H1 (cell line): ENCODE results near the gene AP5Z1. TPM values are rescaled to one million over a fixed set of nuclear protein-coding genes. Genes with fewer than 3 reads are reported as not detected.

Source experiments
- CTCF ChIA-PET: fragments of 300-600 bp; sonication (Branson Sonifier 250); formaldehyde crosslinking; loops from one replicate; lab custom pipeline; 2021; ENCODE audit not compliant: partially characterized antibody; lab: Charles Lee
- POLR2A ChIA-PET: fragments of 300-600 bp; sonication (Branson Sonifier 250); formaldehyde crosslinking; loops from one replicate; lab custom pipeline; 2021; ENCODE audit warnings: inconsistent platforms; ENCODE audit not compliant: partially characterized antibody; lab: Charles Lee
- DNase-seq, 2 experiments: peaks; one replicate each; pipeline versions ENCODE4 v3.0.0 to v3.0.0-alpha.2; 2010 to 2022; ENCODE audit warnings: low spot score in 2 of 2, low read depth in 1 of 2, mixed read lengths in 1 of 2
- FAIRE-seq: peaks from 2 replicates; lab custom pipeline; 2011; peaks lifted over from hg19 to GRCh38; lab: Jason Lieb, UNC
- H2AFZ ChIP-seq: 2 replicates; pipeline ENCODE4 v1.8.1; 2012; ENCODE audit warnings: low read length, inconsistent platforms
- H2AK5ac ChIP-seq: 2 replicates; pipeline ENCODE4 v1.6.1; 2013; ENCODE audit warnings: low read depth, low read length
- H2BK120ac ChIP-seq: replicated peaks from 2 replicates; pipeline ENCODE3; 2013; ENCODE audit warnings: low read depth, low read length, inconsistent platforms
- H2BK12ac ChIP-seq: 2 replicates; pipeline ENCODE4 v1.6.1; 2013; ENCODE audit warnings: low read depth, low read length
- H2BK15ac ChIP-seq: 2 replicates; pipeline ENCODE4 v1.6.1; 2013; ENCODE audit warnings: low read length
- H2BK20ac ChIP-seq: 2 replicates; pipeline ENCODE4 v1.6.1; 2013; ENCODE audit warnings: low read length
- H2BK5ac ChIP-seq: 2 replicates; pipeline ENCODE4 v1.6.1; 2013; ENCODE audit warnings: low read depth, low read length
- H3K14ac ChIP-seq: 2 replicates; pipeline ENCODE4 v1.6.1; 2013; ENCODE audit warnings: inconsistent platforms; ENCODE audit not compliant: insufficient read length
- H3K18ac ChIP-seq: 2 replicates; pipeline ENCODE4 v1.6.1; 2013; ENCODE audit warnings: low read length; ENCODE audit errors: extremely low read depth
- H3K23ac ChIP-seq: 2 replicates; pipeline ENCODE4 v1.6.1; 2013; ENCODE audit warnings: inconsistent platforms; ENCODE audit not compliant: insufficient read length
- H3K23me2 ChIP-seq: 2 replicates; pipeline ENCODE4 v1.6.1; 2013; ENCODE audit warnings: low read depth, low read length
- H3K27ac ChIP-seq: 2 replicates; pipeline ENCODE4 v1.6.1; 2011; ENCODE audit warnings: low read depth, low read length, inconsistent platforms
- H3K27me3 ChIP-seq, 4 experiments: replicated peaks in 1 of 4; 1 replicate in 1 of 4; 2 replicates in 3 of 4; pipeline versions ENCODE4 v1.6.1 to v1.8.1; 2011 to 2013; ENCODE audit warnings: low read length in 3 of 4, mild to moderate bottlenecking in 3 of 4, inconsistent platforms in 2 of 4, mixed read lengths in 2 of 4, moderate library complexity in 1 of 4; ENCODE audit not compliant: control insufficient read depth in 3 of 4, insufficient read depth in 3 of 4; ENCODE audit errors: extremely low read depth in 1 of 4
- H3K36me3 ChIP-seq, 4 experiments: 2 replicates each; pipeline versions ENCODE4 v1.6.1 to v1.8.1; 2011 to 2013; ENCODE audit warnings: mild to moderate bottlenecking in 4 of 4, low read length in 3 of 4, moderate library complexity in 2 of 4, control low read depth in 1 of 4, inconsistent platforms in 1 of 4; ENCODE audit not compliant: insufficient read depth in 4 of 4, control insufficient read depth in 2 of 4
- H3K4ac ChIP-seq: replicated peaks from 2 replicates; pipeline ENCODE3; 2013; ENCODE audit warnings: low read length, low read depth, mixed read lengths, inconsistent platforms; ENCODE audit not compliant: insufficient read length
- H3K4me1 ChIP-seq, 4 experiments: replicated peaks in 1 of 4; 1 replicate in 1 of 4; 2 replicates in 3 of 4; pipeline versions ENCODE4 v1.6.1 to v1.8.1; 2011 to 2013; ENCODE audit warnings: low read length in 3 of 4, inconsistent platforms in 2 of 4, mixed read lengths in 1 of 4; ENCODE audit not compliant: insufficient read depth in 4 of 4, control insufficient read depth in 3 of 4
- H3K4me2 ChIP-seq, 2 experiments: 2 replicates each; pipeline versions ENCODE4 v1.6.1 to v1.8.1; 2011 to 2013; ENCODE audit warnings: low read depth in 2 of 2, low read length in 2 of 2, control low read depth in 1 of 2, inconsistent platforms in 1 of 2, mild to moderate bottlenecking in 1 of 2; ENCODE audit not compliant: insufficient read depth in 1 of 2
- H3K4me3 ChIP-seq, 4 experiments: fragments of 200-600, 300-600 bp in 1 of 4; sonication (generic), shearing (Covaris generic), sonication (Bioruptor Twin) in 1 of 4; 2 replicates each; pipeline versions ENCODE4 v1.5.1 to v1.8.1; 2011 to 2016; ENCODE audit warnings: low read length in 4 of 4, low read depth in 3 of 4, control low read depth in 2 of 4, inconsistent platforms in 2 of 4, mild to moderate bottlenecking in 2 of 4, mixed read lengths in 1 of 4, moderate library complexity in 1 of 4; ENCODE audit not compliant: insufficient read depth in 2 of 4; ENCODE audit errors: extremely low read depth in 1 of 4
- H3K56ac ChIP-seq: replicated peaks from 2 replicates; pipeline ENCODE3; 2013; ENCODE audit warnings: low read depth, mild to moderate bottlenecking, mixed read lengths, low read length, inconsistent platforms; ENCODE audit not compliant: insufficient read length
- H3K79me1 ChIP-seq: 2 replicates; pipeline ENCODE4 v1.6.1; 2013; ENCODE audit warnings: low read depth, low read length, control low read depth
- H3K79me2 ChIP-seq, 2 experiments: 2 replicates each; pipeline versions ENCODE4 v1.6.1 to v1.8.1; 2012 to 2013; ENCODE audit warnings: low read length in 2 of 2, mild to moderate bottlenecking in 2 of 2, inconsistent platforms in 1 of 2; ENCODE audit not compliant: insufficient read depth in 2 of 2, control insufficient read depth in 1 of 2
- H3K9ac ChIP-seq, 4 experiments: replicated peaks in 1 of 4; 1 replicate in 1 of 4; 2 replicates in 3 of 4; pipeline versions ENCODE4 v1.6.1 to v1.8.1; 2011 to 2013; ENCODE audit warnings: low read depth in 3 of 4, low read length in 3 of 4, control low read depth in 2 of 4, mild to moderate bottlenecking in 2 of 4, moderate library complexity in 2 of 4, inconsistent platforms in 1 of 4; ENCODE audit errors: extremely low read depth in 1 of 4
- H3K9me3 ChIP-seq, 2 experiments: 2 replicates each; pipeline versions ENCODE4 v1.6.1 to v1.8.1; 2012 to 2013; ENCODE audit warnings: mild to moderate bottlenecking in 2 of 2, moderate library complexity in 2 of 2, control low read depth in 1 of 2, inconsistent platforms in 1 of 2, low read depth in 1 of 2, low read length in 1 of 2, mixed read lengths in 1 of 2; ENCODE audit not compliant: insufficient read depth in 2 of 2
- H4K20me1 ChIP-seq, 2 experiments: replicated peaks in 1 of 2; 2 replicates each; pipeline versions ENCODE3 to v1.8.1; 2011 to 2013; ENCODE audit warnings: inconsistent platforms in 2 of 2, low read length in 2 of 2, mild to moderate bottlenecking in 1 of 2; ENCODE audit not compliant: insufficient read depth in 2 of 2, control insufficient read depth in 1 of 2
- H4K5ac ChIP-seq: 2 replicates; pipeline ENCODE4 v1.6.1; 2013; ENCODE audit warnings: low read length, low read depth, mixed read lengths, inconsistent platforms; ENCODE audit not compliant: insufficient read length
- H4K8ac ChIP-seq: 2 replicates; pipeline ENCODE4 v1.8.0; 2013; ENCODE audit warnings: mild to moderate bottlenecking, moderate library complexity, low read length, inconsistent platforms; ENCODE audit not compliant: insufficient read depth; ENCODE audit errors: extremely low read depth
- H4K91ac ChIP-seq: replicated peaks from 2 replicates; pipeline ENCODE3; 2013; ENCODE audit warnings: low read length, mixed read lengths, inconsistent platforms; ENCODE audit not compliant: insufficient read length
- E2F6 ChIP-seq: IDR thresholded peaks from 2 replicates; pipeline ENCODE4 v1.6.1; 2012; ENCODE audit warnings: inconsistent platforms
- HDAC2 ChIP-seq, 2 experiments: fragments of 300-600 bp in 1 of 2; sonication (generic) in 1 of 2; IDR thresholded peaks; 2 replicates each; pipeline ENCODE4 v1.6.1; 2011 to 2012; ENCODE audit warnings: low read depth in 2 of 2, low read length in 2 of 2, mild to moderate bottlenecking in 2 of 2, moderate library complexity in 2 of 2, borderline replicate concordance in 1 of 2, inconsistent platforms in 1 of 2
- SP1 ChIP-seq: IDR thresholded peaks from 2 replicates; pipeline ENCODE4 v1.6.1; 2011; ENCODE audit warnings: low read depth, low read length
- TAF1 ChIP-seq: IDR thresholded peaks from 2 replicates; pipeline ENCODE4 v1.6.1; 2011; ENCODE audit warnings: mild to moderate bottlenecking, low read depth, low read length
- WGBS, 2 experiments: shearing (Covaris generic) in 1 of 2; methylation state at CpG; one replicate each; pipeline versions ENCODE4 v1.1.6 to v1.1.7; 2013 to 2015; ENCODE audit warnings: low lambda C conversion rate in 2 of 2, mixed read lengths in 2 of 2, inconsistent platforms in 1 of 2, low coverage in 1 of 2, missing lambda C conversion rate in 1 of 2; ENCODE audit not compliant: insufficient replicate concordance in 2 of 2, insufficient coverage in 1 of 2, insufficient read length in 1 of 2; ENCODE audit errors: extremely low coverage in 1 of 2, missing lambda C conversion rate in 1 of 2; 5-methylcytosine and 5-hydroxymethylcytosine counted together
- polyA plus RNA-seq, 7 experiments: library from polyadenylated mRNA; depleted of rRNA in 3 of 7; stranded (reverse) in 5 of 7; unstranded in 2 of 7; fragments of >200 nt in 5 of 7; fragments of 200-250 nt in 2 of 7; gene quantifications; 1 replicate in 5 of 7; 2 replicates in 1 of 7; 4 replicates in 1 of 7; pipeline versions ENCODE4 v1.2.1 to v1.2.3, GENCODE V29; 2011 to 2013; ENCODE audit warnings: missing spikeins in 2 of 7, mixed read lengths in 2 of 7
- total RNA-seq: library from RNA; stranded (reverse); fragmentation: NEBNext Ultra II Directional; extraction: Animal tissue kit (Norgen Biotek cat#: 25700); gene quantifications from 2 replicates; pipeline ENCODE4 v1.2.1, GENCODE V29; 2021

The AP5Z1 gene
- total and polyA plus RNA-seq, 2 of the 8 experiments (the other 6 are each of a cell fraction or from before 2014, with no cell fraction given), result 24.0 to 24.7 TPM

GRCh38 chr7:4834601-4835397 is 59.4 kb downstream of the AP5Z1 start:
- POLR2A ChIA-PET, result interaction anchor here (0.9 kb wide), 1 partner anchor 18 kb away, joined by 3 read pairs; no protein-coding TSS in a partner anchor
- H3K36me3 ChIP-seq, result no peaks in the 10 kb centered on the region
- TF ChIP-seq E2F6 (no peak), HDAC2 (IDR thresholded peaks at IDR 0.05; ENCODE audit: borderline replicate concordance in 1 of 2, low read depth in 2 of 2, low read length in 2 of 2) (no peak), TAF1 (no peak), SP1 (no peak)
- TF ChIP-seq, all 59 proteins: peak for 0
- no peak overlapping the region for H3K14ac ChIP-seq
- no peak overlapping the region for H3K56ac ChIP-seq
- H2BK15ac ChIP-seq, result no peak overlapping the region
- H3K79me1 ChIP-seq, result no peaks in the 10 kb centered on the region
- no peak overlapping the region for H3K4ac ChIP-seq
- no peak overlapping the region for H3K18ac ChIP-seq
- no peak overlapping the region for H3K23ac ChIP-seq
- CTCF ChIA-PET, result interaction anchor here (1.2 to 1.7 kb wide), 4 partner anchors 37 to 251 kb away, joined by 4 to 9 read pairs (median 6); partner anchors contain the start of gene RADIL
- DNase-seq (no peak), FAIRE-seq (no peak)
- no peaks in the 10 kb centered on the region for H3K27me3 ChIP-seq
- WGBS, 2 experiments, result 91% methylated on average over 36 of the region's 60 CpGs; no CpG with 5 or more reads in 1 of the 2 experiments
- H2BK5ac ChIP-seq, result no peak overlapping the region
- H2AK5ac ChIP-seq, result no peak overlapping the region
- H3K4me1 ChIP-seq, result peaks cover 0 to 4% (median 0%) of the 10 kb centered on the region in 4 experiments; a peak in 1 of 7 replicates
- no peak overlapping the region for H3K27ac ChIP-seq
- H3K4me3 ChIP-seq, result no peak overlapping the region
- peaks cover 0 to 6% of the 10 kb centered on the region in 2 experiments for H4K20me1 ChIP-seq
- H4K5ac ChIP-seq, result no peak overlapping the region
- H3K4me2 ChIP-seq, result no peak overlapping the region
- H3K9ac ChIP-seq, result no peak overlapping the region
- peaks cover 2% of the 10 kb centered on the region; the same call in 1 of the 2 replicates for H3K23me2 ChIP-seq
- H2AFZ ChIP-seq, result no peak overlapping the region
- H4K8ac ChIP-seq, result no peak overlapping the region
- H2BK20ac ChIP-seq, result no peak overlapping the region
- H2BK120ac ChIP-seq, result no peak overlapping the region
- H3K9me3 ChIP-seq, result no peaks in the 10 kb centered on the region
- no peak overlapping the region for H4K91ac ChIP-seq
- no peak overlapping the region for H2BK12ac ChIP-seq
- no peaks in the 10 kb centered on the region for H3K79me2 ChIP-seq
